GM13976 (cell line): ENCODE results near the gene ALPI.
"Not testable (repeated sequence)": the region's sequence is repeated elsewhere in the genome, so short reads cannot be mapped to it uniquely, and the experiment has no call there.

Experiments used
- DNase-seq: peaks from one replicate; pipeline ENCODE4 v3.0.0; 2012; ENCODE audit warnings: low spot score
- in situ Hi-C: fragments of 300-500 bp; cut with MboI; formaldehyde crosslinking; loops from one replicate; pipeline ENCODE4 v1.12.0; 2022; ENCODE audit warnings: low sequenced_read_pairs, mixed read lengths, inconsistent platforms; ENCODE audit not compliant: unreplicated experiment
- TF ChIP-seq, protein P1 (sequence below): IDR thresholded peaks from 2 replicates; pipeline ENCODE4 v1.5.1; 2012; ENCODE audit warnings: borderline replicate concordance, mild to moderate bottlenecking; ENCODE audit not compliant: insufficient read depth; ENCODE audit errors: extremely low read depth, missing control alignments, control extremely low read depth

Gene ALPI

DNA sequence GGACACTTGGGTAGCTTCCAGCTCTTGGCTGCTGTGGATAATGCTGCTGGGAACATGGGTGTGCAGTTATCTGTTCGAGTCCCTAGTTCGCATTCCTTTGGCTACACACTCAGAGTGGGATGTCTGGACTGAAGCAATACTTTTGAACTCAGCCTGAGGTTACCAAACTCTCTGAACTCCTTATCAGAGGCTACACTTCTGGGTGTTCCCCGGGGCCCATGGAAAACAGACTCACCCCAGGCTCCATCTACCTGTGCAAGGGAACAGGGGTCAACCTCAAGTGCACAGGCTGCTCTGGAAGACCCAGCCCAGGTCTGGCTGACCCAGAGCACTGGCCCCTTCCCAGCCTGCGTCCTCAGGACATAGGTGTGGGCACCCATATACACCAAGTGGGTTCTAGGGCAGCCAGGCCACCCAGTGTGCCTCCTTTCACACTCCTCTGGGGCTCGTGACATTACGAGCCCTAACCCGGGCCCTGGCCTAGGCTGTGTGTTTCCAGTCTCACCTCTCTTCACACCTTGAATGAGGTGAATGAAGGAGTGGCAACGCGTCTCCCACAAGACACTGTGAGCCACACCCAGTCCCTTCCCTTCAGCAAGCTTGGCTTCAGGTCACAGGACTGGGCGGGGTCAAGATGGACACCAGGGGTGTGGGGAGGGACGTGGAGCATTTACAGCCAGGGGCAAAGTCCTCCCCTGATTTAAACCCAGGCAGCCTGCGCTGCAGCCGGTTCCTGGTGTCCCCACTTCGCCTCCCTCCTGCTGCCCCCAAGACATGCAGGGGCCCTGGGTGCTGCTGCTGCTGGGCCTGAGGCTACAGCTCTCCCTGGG, at the start of gene ALPI:
ALPI (plus strand) TSS at position 728 of the 830 bp plus-strand sequence; CDS start at position 775, 47 bp downstream.
- TF ChIP-seq, protein P1, sequence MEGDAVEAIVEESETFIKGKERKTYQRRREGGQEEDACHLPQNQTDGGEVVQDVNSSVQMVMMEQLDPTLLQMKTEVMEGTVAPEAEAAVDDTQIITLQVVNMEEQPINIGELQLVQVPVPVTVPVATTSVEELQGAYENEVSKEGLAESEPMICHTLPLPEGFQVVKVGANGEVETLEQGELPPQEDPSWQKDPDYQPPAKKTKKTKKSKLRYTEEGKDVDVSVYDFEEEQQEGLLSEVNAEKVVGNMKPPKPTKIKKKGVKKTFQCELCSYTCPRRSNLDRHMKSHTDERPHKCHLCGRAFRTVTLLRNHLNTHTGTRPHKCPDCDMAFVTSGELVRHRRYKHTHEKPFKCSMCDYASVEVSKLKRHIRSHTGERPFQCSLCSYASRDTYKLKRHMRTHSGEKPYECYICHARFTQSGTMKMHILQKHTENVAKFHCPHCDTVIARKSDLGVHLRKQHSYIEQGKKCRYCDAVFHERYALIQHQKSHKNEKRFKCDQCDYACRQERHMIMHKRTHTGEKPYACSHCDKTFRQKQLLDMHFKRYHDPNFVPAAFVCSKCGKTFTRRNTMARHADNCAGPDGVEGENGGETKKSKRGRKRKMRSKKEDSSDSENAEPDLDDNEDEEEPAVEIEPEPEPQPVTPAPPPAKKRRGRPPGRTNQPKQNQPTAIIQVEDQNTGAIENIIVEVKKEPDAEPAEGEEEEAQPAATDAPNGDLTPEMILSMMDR, result no peak
- in situ Hi-C loops, result no loop called here
- DNase-seq, result peak; percentile 18

DNA sequence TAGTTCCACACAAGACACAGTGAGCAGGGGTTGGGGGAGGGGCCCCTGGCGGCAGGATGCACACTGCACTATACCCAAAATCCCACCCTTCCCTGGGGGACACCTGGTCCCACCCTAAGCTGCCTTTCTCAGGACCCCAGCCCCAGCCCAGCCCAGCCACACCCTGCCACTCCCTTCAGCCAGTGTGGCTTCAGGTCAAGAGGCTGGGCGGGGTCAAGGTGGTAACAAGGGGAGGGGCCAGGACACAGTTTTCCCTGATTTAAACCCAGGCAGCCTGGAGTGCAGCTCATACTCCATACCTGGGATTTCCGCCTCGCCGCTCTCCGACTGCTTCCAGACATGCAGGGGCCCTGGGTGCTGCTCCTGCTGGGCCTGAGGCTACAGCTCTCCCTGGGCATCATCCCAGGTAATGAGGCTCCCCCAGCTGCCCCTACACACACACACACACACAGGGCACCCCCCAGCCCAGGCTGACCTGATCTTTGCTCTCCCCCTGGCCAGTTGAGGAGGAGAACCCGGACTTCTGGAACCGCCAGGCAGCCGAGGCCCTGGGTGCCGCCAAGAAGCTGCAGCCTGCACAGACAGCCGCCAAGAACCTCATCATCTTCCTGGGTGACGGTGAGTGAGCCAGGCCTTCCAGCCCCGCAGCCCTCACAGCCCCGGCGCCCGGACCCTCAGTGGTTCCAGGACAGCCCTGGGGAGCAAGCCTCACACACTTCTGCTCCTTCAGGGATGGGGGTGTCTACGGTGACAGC, 49.2 kb upstream of the ALPI start, which contains the start of gene ALPG:
ALPG (plus strand) TSS at position 289 of the 755 bp plus-strand sequence; CDS start at position 340, 51 bp downstream.
- TF ChIP-seq, protein P1, result no peak
- DNase-seq, result no peak
- in situ Hi-C loops, result no loop called here

DNA sequence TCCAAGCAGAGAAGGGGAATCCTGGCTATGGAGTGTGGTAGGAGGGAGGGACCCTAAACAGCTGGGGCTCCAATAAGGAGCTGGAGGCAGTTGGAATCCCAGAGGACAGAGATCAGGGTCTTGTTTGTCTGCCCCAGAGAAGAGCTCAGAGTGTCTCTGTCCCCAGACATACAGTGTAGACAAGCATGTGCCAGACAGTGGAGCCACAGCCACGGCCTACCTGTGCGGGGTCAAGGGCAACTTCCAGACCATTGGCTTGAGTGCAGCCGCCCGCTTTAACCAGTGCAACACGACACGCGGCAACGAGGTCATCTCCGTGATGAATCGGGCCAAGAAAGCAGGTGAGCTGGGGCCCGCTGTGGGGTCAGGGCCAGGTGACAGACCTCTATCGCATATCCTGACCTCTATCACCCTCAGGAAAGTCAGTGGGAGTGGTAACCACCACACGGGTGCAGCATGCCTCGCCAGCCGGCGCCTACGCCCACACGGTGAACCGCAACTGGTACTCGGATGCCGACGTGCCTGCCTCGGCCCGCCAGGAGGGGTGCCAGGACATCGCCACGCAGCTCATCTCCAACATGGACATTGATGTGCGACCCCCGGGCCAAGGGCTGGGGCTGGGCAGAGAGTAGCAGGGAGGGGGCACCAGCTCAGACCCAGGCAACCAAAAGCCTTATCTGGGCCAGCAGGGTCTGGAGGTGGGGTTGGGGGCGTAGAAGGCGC, 48.4 kb upstream of the ALPI start:
- DNase-seq, in situ Hi-C loops: not testable (repeated sequence)

DNA sequence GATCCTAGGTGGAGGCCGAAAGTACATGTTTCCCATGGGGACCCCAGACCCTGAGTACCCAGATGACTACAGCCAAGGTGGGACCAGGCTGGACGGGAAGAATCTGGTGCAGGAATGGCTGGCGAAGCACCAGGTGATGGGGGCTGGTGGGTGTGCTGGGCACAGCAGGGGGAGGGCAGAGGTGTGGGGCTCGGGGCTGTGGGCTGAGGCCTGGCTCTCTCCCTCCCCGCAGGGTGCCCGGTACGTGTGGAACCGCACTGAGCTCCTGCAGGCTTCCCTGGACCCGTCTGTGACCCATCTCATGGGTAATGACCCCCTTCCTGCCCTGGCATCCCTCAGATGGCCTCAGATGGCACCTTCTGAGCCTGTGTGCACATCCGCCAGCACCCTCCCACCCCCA, 47.7 kb upstream of the ALPI start:
- in situ Hi-C loops, DNase-seq: not testable (repeated sequence)

DNA sequence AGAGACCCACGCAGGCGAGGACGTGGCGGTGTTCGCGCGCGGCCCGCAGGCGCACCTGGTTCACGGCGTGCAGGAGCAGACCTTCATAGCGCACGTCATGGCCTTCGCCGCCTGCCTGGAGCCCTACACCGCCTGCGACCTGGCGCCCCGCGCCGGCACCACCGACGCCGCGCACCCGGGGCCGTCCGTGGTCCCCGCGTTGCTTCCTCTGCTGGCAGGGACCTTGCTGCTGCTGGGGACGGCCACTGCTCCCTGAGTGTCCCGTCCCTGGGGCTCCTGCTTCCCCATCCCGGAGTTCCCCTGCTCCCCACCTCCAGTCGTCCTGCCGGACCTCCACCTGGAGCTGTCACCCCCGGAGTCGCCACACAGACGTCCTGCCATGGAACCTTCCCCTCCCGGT, 46.3 kb upstream of the ALPI start:
- DNase-seq, in situ Hi-C loops: not testable (repeated sequence)

DNA sequence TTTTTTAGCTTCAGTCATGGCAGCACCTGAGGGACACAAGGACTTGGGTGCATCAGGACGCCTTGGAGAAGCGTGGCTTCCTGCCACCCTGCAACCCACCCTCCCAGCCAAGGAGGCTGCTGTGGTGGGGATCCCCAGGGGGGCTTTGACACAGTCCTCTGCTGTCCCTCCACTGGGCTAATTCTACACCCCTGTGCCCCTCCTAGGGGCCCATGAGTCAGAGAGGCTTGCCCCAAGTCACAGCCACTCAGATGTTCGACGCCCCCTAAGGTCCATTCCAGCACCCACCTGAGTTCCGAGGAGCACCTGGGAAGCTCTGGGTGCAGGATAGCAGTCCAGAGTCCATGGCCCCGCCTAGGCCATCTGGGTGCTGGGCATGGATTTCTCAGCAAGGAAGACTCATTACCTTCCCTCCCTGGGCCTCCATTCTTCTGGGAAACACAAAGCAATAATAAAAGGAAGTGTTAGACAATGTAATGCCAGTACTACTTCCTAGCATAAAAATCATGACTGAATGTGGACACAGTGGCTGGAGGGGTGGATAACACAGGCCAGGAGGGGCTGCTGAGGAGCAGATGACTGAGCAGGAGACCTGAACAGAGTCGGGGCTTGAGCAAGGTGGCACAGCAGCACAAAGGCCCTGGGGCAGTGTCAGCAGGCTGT, 45.6 kb upstream of the ALPI start:
- in situ Hi-C loops, result no loop called here
- no peak for DNase-seq
- TF ChIP-seq, protein P1, result no peak

DNA sequence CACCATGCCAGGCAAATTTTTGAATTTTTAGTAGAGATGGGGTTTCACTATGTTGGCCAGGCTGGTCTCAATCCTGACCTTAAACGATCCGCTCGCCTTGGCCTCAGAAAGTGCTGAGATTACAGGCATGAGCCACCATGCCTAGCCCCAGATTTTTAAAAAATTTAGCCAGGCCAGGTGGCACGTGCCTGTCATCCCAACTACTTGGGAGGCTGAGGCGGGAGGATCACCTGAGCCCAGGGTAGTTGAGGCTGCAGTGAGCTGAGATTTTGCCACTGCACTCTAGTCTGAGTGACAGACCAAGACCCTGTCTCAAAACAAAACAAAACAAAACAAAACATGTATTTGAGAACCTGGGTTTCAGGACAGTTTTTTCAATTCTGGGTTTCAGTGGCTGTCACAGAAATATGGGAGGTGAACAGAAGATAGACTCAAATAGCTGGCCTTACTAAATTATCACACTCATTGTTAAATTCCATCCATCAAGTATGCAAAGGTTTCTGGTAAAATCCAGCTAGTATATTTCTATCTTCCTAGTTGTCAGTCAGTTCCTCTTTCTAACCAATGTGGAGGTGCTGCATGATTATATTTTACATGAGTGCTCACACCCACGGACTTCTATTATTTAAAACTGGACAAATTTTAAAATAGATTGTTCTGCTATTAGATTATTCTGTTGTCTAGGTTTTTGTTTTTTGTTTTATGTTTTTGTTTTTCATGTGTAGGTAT, 43.9 kb upstream of the ALPI start:
- TF ChIP-seq, protein P1, result no peak
- in situ Hi-C loops, result no loop called here
- DNase-seq, result peak; percentile 29
